GM12891 (cell line): ENCODE data around the gene PPP3R1.

Experiments
- POLR2A ChIP-seq: IDR thresholded peaks from 2 replicates; pipeline ENCODE4 v1.6.1; 2011; ENCODE audit warnings: low read depth, low read length, control low read depth
- POLR2AphosphoS5 ChIP-seq: IDR thresholded peaks from 2 replicates; pipeline ENCODE4 v1.6.1; 2011; ENCODE audit warnings: low read depth, low read length, control low read depth
- POU2F2 ChIP-seq: IDR thresholded peaks from 2 replicates; pipeline ENCODE4 v1.6.1; 2011; ENCODE audit warnings: low read depth, mild to moderate bottlenecking, control low read depth, low read length, moderate library complexity
- TAF1 ChIP-seq: IDR thresholded peaks from 2 replicates; pipeline ENCODE4 v1.6.1; 2011; ENCODE audit warnings: low read depth, low read length, control low read depth

GRCh38 chr2:68251187-68251854 lies 1.0 kb downstream of the PPP3R1 start:
- TF ChIP-seq POLR2A: no peak
- no peak for TF ChIP-seq POLR2AphosphoS5
- TF ChIP-seq POU2F2: no peak
- TF ChIP-seq TAF1: no peak
